NCI-H510A (cell line): ENCODE measurements around the gene KITLG.
"Not testable (repeated sequence)": the region's sequence is repeated elsewhere in the genome, so short reads cannot be mapped to it uniquely, and the experiment has no call there.

Experiments used
- DNase-seq: peaks from one replicate; lab custom pipeline; 2025; lab: John Stamatoyannopoulos, UW

The KITLG gene

DNA sequence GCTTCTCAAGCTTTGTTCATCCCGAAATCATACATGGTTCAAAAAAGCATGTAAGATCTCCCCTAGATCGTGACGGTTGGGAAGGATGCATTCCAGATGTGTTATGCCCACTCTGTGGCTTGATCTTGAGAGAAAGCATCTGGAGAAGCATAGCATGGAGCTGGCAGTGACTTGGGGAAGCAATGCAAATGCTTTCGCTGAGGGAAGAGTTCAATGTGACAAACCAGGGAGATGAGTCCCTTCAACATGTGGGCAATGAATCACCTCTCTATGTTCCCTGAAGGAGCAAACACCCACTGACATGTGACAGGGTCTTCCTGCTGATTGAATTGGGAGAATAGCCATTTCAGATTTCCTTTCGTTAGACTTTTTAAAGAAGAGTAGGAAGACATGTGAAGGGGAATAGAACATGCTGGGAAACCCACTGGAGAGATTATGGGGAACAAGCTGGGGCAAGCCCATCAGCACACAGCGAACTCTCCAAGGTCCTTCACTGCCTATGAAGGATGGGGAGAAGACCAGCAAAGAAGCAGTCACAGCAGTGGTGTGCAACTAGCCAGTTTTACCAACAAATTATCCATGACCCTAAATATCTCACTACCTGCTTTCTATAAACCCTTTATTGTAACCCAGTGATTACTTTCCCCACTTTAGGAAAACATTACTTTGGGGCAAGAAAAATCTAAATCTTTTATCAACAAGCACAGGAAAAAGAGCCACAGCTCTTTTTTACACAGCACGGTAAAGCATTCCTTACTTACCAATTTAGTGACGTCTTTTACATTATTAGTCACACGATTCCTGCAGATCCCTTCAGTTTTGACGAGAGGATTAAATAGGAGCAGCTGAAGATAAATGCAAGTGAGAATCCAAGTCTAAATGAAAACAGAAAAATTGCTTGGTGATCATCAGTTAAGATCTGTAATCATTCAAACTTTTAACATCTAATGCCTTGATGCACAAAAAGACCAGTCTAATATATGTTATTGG, 35.0 kb downstream of the KITLG start:
- no peak for DNase-seq

DNA sequence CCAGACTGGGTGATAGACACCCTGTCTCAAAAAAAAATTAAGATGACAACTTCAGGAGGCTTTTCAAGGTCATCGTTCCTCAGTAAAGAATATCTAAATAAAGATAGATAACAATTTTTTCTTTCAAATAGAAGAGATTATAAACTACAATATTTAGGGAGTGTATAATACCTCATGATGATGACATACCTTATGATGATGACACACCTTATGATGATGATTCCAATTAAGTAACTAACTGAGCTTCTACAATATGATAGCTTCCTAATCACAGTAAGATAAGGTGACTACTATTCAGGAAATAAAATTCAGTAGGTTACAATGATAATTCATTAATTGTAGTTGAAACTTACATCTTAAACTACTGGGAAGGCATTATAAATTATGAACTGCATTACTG, 40.4 kb downstream of the KITLG start:
- DNase-seq, result no peak

GRCh38 chr12:88538697-88539096, 41.6 kb downstream of the KITLG start:
- DNase-seq, result no peak

DNA sequence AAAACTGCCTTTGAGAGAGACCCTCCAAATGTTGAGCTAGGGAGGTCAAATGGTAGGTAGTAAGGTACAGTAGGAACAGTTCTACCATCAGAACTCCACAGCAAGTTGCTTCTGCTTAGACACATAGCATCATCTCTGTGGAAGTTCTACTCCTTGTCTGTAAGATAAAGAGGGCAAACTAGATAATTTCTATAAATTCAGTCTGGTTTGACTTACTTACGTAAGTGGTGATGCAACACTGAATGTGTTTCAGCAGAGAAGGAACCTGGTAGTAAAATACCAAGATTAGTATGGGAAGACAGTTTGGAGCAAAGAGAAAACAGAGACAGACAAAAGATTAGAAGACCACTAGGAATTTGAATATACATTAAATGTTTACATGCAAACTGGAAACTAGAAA, 42.0 kb downstream of the KITLG start:
- DNase-seq, result no peak

- no peak for DNase-seq
Measured at GRCh38 chr12:88530868-88531267, 49.4 kb downstream of the KITLG start.

DNA sequence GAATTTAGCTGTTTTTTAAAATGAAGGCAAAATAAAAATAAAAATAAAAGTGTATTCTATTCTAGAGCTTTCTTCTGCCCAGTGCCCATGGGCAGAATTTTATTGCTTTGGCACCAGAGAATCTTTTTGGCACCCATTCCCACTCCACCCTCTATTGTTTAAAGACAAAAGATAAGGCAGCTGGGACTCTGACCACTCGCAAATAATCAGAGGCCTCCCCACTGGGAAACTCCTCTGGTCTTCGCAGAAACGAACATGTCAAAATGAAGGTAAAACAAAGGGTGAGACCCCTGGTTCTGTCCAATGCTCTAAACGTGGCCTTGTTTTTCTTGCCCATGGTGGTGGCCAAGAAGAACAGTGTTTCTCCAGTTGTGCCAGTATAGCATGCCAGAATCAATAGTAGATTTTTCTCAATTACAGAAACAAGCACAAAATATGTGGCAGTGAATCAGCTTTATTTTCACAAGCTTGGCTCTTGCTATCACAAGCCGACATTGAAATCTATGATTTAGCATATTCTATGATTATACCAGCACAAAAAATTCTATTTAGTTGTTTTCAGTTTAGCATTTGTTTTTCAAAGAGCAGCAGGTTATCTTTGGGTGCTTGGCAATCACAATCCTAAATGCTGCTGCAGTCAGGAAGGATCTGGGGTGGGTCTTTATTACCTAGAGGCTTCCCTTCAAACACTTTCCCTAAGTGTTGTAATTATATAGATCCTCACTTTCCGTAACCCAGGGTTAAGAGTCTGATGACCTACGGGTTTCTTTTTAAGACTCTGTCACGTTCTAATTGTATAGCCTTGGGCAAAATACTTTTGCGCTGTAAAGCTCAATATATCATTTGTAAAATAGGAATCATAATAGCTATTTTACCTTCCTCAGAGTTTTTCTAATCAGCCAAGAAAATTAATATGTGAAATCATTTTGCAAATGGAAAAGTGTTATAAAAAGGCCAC, 50.5 kb downstream of the KITLG start:
- DNase-seq, result no peak

- DNase-seq, result no peak
Measured at GRCh38 chr12:88522961-88523360, 57.3 kb downstream of the KITLG start.

GRCh38 chr12:88520436-88520820, 59.8 kb downstream of the KITLG start:
- DNase-seq, result no peak

GRCh38 chr12:88519802-88520435, 60.4 kb downstream of the KITLG start:
- no peak for DNase-seq

- no peak for DNase-seq
Measured at GRCh38 chr12:88518863-88519403, 61.3 kb downstream of the KITLG start.

- no peak for DNase-seq
Measured at GRCh38 chr12:88516811-88517210, 63.5 kb downstream of the KITLG start.

DNA sequence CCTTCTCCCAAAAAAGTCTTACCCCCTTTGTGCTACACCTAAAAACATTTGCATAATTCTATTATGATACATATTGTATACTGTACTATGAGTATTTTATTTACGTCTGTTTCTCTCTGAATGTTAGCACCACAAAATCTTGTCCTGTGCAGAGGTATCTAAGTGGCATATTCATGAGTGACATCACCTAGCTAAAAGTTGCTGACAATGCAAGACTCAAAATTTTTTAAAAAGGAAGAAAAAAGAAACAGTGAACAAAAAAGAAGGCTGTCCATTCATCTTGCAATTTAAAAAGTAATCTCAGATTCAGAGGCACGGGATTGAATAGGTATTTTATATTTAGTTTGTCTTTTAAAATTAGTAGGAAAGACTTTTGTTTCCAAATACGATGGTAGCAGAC, 69.4 kb downstream of the KITLG start:
- no peak for DNase-seq

DNA sequence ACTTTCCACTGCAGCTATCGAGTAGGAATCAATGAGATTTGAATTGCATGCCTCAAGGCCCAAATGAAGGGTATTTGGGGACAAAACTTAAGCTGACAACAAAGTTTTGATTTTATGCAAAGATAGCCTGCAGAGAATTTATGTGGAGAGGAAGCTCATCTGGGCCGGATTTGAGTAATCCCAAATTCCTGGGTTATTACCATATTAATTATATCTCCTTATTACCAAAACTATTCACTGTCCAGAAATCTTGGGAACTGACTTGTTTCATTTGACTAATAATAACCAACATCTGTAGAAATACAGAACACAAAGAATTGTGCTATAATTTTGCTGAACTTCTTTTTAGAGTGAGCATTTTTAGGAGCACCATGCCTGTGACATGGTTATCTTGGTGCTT, 70.4 kb downstream of the KITLG start:
- no peak for DNase-seq

GRCh38 chr12:88509347-88509746, 70.9 kb downstream of the KITLG start:
- DNase-seq, result no peak

GRCh38 chr12:88507851-88508250, 72.4 kb downstream of the KITLG start:
- not testable (repeated sequence) for DNase-seq

- DNase-seq, result no peak
Measured at GRCh38 chr12:88507270-88507669, 73.0 kb downstream of the KITLG start.

DNA sequence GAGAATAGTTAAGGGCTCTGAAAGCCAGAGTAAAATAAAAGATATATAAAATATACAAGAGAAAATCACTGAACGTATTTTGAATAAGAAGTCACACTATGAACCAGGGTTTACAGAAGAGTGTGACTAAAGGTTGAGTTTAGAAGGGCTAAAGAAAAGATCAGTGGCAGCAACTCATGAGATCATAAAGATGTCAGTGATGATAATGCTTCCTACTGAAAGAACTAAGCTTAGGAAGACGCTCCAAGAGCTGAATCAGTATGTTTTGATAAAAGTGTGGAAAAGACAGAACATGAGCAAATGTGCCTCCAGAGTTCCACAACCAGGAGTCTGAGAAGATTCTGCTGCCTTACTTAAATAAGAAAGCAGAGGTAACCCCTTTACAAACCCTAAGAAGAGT, 74.6 kb downstream of the KITLG start:
- DNase-seq, result no peak

DNA sequence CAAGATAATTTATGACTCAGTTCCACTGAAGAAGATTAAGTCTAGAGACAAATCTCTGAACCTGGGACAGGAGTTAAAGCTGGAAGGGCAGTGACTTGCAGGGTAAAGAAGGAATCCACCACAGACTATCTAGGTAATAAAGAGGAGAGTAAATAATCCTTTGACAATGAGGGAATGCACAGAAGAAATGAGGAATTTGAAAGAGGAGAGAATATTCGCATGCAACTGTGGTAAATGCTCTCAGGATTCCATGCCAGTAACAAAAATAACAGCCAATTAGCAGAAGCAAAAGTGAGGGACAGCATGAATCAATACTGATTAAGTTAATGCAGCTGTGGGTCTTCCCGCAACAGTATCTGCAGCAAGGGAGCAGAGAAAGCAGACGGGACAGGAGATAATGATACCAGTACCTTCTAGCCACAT, 77.0 kb downstream of the KITLG start:
- DNase-seq, result no peak

GRCh38 chr12:88501972-88502938, 78.0 kb downstream of the KITLG start:
- no peak for DNase-seq

DNA sequence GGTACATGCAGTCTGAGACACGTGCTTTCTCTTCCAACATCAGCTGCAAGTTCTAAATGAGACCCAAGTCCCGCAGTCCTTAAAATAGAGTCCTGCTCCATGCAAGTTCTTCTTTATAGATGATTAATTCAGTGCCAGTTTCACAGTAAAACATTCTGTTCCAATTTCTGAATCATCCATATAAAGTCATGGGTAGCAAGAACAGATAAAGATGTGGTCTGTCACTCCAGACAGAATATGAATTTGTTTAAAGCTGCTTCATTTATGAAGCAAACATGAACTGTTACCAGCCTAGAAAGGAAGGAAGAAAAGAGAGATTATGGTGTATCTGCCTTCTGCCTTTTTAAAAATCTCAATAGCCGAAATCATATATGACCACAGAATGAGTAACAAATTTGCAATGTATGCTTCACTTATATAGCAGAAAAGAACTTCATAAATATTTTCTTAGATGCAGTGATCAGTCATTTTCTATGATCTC, 83.3 kb downstream of the KITLG start:
- DNase-seq, result no peak

DNA sequence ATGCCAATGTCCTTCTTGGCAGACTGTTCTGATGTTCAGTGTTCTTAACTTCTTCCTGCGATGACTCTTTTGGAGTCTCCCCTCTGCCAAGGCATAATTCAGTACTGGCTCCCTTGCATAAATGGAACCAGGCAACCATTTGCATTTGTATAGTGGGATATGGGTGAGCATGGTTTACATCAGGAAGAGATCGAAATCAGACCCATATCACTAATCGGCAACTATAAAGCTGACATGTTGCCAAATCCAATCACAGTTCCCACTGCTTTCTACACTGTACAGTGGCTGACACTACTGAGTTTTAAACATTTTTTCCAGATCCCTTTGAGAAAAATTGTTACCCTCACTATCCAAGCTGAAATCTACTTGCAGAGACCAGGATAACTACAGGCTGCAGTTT, 83.8 kb downstream of the KITLG start:
- DNase-seq, result no peak
